SK-N-SH (cell line): Measurements from ENCODE around the gene GREM2. TPM values are rescaled to one million over a fixed set of nuclear protein-coding genes. Genes with fewer than 3 reads are reported as not detected.
A peak's percentile ranks its signal among the peaks of the same experiment; 100 is the strongest.

Experiments
- CTCF ChIA-PET: fragments of 300-600, 350-600 bp; formaldehyde crosslinking; extraction: SDS; loops from one replicate; lab custom pipeline; 2021; lab: Yijun Ruan, JAX
- POLR2A ChIA-PET: fragments of 350-600 bp; sonication (Branson Sonifier 250); formaldehyde crosslinking; extraction: SDS; loops from one replicate; lab custom pipeline; 2020; ENCODE audit warnings: antibody characterized with exemption, inconsistent platforms; lab: Yijun Ruan, JAX
- DNase-seq: peaks from one replicate; pipeline ENCODE4 v3.0.0; 2012
- H2AFZ ChIP-seq: fragments of 200-600 bp; sonication (generic); 2 replicates; pipeline ENCODE4 v1.8.1; 2016; ENCODE audit warnings: antibody characterized with exemption, mild to moderate bottlenecking, low read depth
- H3F3A ChIP-seq: fragments of 200-600 bp; sonication (generic); replicated peaks from 2 replicates; pipeline ENCODE3; 2016; ENCODE audit warnings: antibody characterized with exemption, mild to moderate bottlenecking; ENCODE audit not compliant: insufficient read depth
- H3K27ac ChIP-seq, 2 experiments: fragments of 200-500 bp in 1 of 2; fragments of 200-600 bp in 1 of 2; sonication (Bioruptor generic) in 1 of 2; sonication (generic), shearing (Covaris generic) in 1 of 2; 2 replicates each; pipeline versions ENCODE4 v1.5.1 to v1.6.1; 2014 to 2016; ENCODE audit warnings: low read depth in 2 of 2, inconsistent platforms in 1 of 2, low read length in 1 of 2, mild to moderate bottlenecking in 1 of 2, mixed read lengths in 1 of 2
- H3K27me3 ChIP-seq: fragments of 200-600 bp; sonication (generic), shearing (Covaris generic); 2 replicates; pipeline ENCODE4 v1.6.1; 2016; ENCODE audit warnings: mixed run types; ENCODE audit not compliant: insufficient read depth
- H3K36me3 ChIP-seq, 2 experiments: fragments of 200-500 bp in 1 of 2; fragments of 200-600 bp in 1 of 2; sonication (Bioruptor generic) in 1 of 2; sonication (generic) in 1 of 2; replicated peaks in 1 of 2; 2 replicates each; pipeline versions ENCODE3 to v1.5.1; 2014 to 2016; ENCODE audit warnings: low read length in 1 of 2, mild to moderate bottlenecking in 1 of 2; ENCODE audit not compliant: insufficient read depth in 2 of 2, control insufficient read depth in 1 of 2
- H3K4me1 ChIP-seq, 2 experiments: fragments of 200-500 bp in 1 of 2; fragments of 200-600 bp in 1 of 2; sonication (Bioruptor generic) in 1 of 2; sonication (generic), shearing (Covaris generic) in 1 of 2; 2 replicates each; pipeline versions ENCODE4 v1.5.1 to v1.6.1; 2014 to 2016; ENCODE audit warnings: low read depth in 1 of 2, low read length in 1 of 2, mixed run types in 1 of 2; ENCODE audit not compliant: insufficient read depth in 2 of 2, control insufficient read depth in 1 of 2
- H3K4me2 ChIP-seq: fragments of 200-600 bp; sonication (generic), shearing (Covaris generic); 2 replicates; pipeline ENCODE4 v1.6.1; 2017; ENCODE audit warnings: mixed run types
- H3K4me3 ChIP-seq, 2 experiments: fragments of 200-500 bp in 1 of 2; fragments of 200-600 bp in 1 of 2; sonication (Bioruptor generic) in 1 of 2; sonication (generic), shearing (Covaris generic) in 1 of 2; 2 replicates each; pipeline versions ENCODE4 v1.5.1 to v1.8.1; 2014 to 2016; ENCODE audit warnings: low read depth in 2 of 2, inconsistent platforms in 1 of 2, low read length in 1 of 2, mild to moderate bottlenecking in 1 of 2, mixed read lengths in 1 of 2, moderate library complexity in 1 of 2
- H3K79me2 ChIP-seq: fragments of 200-600 bp; sonication (generic); 2 replicates; pipeline ENCODE4 v1.8.1; 2017; ENCODE audit warnings: mild to moderate bottlenecking; ENCODE audit not compliant: insufficient read depth
- H3K9ac ChIP-seq: fragments of 200-600 bp; sonication (generic); 2 replicates; pipeline ENCODE4 v1.6.1; 2017; ENCODE audit warnings: mixed run types
- H3K9me2 ChIP-seq: fragments of 200-600 bp; sonication (generic); 2 replicates; pipeline ENCODE4 v1.6.1; 2017; ENCODE audit warnings: mixed run types
- H3K9me3 ChIP-seq: fragments of 200-600 bp; sonication (generic); 2 replicates; pipeline ENCODE4 v1.6.1; 2017; ENCODE audit warnings: mixed run types, mild to moderate bottlenecking, moderate library complexity
- H4K20me1 ChIP-seq: fragments of 200-600 bp; sonication (generic); 2 replicates; pipeline ENCODE4 v1.6.1; 2017; ENCODE audit warnings: mild to moderate bottlenecking, mixed run types; ENCODE audit not compliant: insufficient read depth
- EP300 ChIP-seq, 2 experiments: IDR thresholded peaks; 2 replicates each; pipeline versions ENCODE4 v1.4.0 to v1.6.1; 2012; ENCODE audit warnings: borderline replicate concordance in 1 of 2, low read depth in 1 of 2, low read length in 1 of 2
- EZH2phosphoT487 ChIP-seq: fragments of 200-600 bp; sonication (generic); IDR thresholded peaks from 2 replicates; pipeline ENCODE4 v1.6.1; 2017; ENCODE audit warnings: low read depth, mixed run types, mild to moderate bottlenecking, antibody characterized with exemption, moderate library complexity, borderline replicate concordance
- FOSL2 ChIP-seq: IDR thresholded peaks from 2 replicates; pipeline ENCODE4 v1.4.0; 2012; ENCODE audit warnings: low read depth, mild to moderate bottlenecking, moderate library complexity, borderline replicate concordance
- FOXM1 ChIP-seq: IDR thresholded peaks from 2 replicates; pipeline ENCODE4 v1.4.0; 2012; ENCODE audit warnings: low read depth, mild to moderate bottlenecking
- IRF3 ChIP-seq: fragments of 150-350 bp; IDR thresholded peaks from 2 replicates; pipeline ENCODE4 v1.6.1; 2016; ENCODE audit warnings: mild to moderate bottlenecking, low read depth, low read length
- JUND ChIP-seq: IDR thresholded peaks from 2 replicates; pipeline ENCODE4 v1.4.0; 2012
- MAX ChIP-seq: IDR thresholded peaks from 2 replicates; pipeline ENCODE4 v1.4.0; 2012; ENCODE audit warnings: low read depth
- PBX3 ChIP-seq: IDR thresholded peaks from 2 replicates; pipeline ENCODE4; 2012
- RFX5 ChIP-seq: IDR thresholded peaks from 2 replicates; pipeline ENCODE4 v1.6.1; 2012; ENCODE audit warnings: mild to moderate bottlenecking, improper control_type of control experiment, low read length
- RXRA ChIP-seq: IDR thresholded peaks from 2 replicates; pipeline ENCODE4 v1.4.0; 2012; ENCODE audit warnings: low read depth, mild to moderate bottlenecking, borderline replicate concordance
- SMC3 ChIP-seq: IDR thresholded peaks from 2 replicates; pipeline ENCODE4 v1.6.1; 2012; ENCODE audit warnings: low read depth, low read length, improper control_type of control experiment
- TAF1 ChIP-seq: IDR thresholded peaks from 2 replicates; pipeline ENCODE4 v1.6.1; 2012; ENCODE audit warnings: low read depth, mild to moderate bottlenecking, low read length, moderate library complexity, borderline replicate concordance
- TCF12 ChIP-seq: IDR thresholded peaks from 2 replicates; pipeline ENCODE4 v1.4.0; 2012
- WGBS: methylation state at CpG from one replicate; pipeline ENCODE4 v1.1.6; 2017; ENCODE audit warnings: low lambda C conversion rate; 5-methylcytosine and 5-hydroxymethylcytosine counted together
- polyA plus RNA-seq, 3 experiments: library from polyadenylated mRNA; depleted of rRNA; stranded (reverse); fragments of >200 nt; gene quantifications; 2 replicates each; pipeline ENCODE4 v1.2.3, GENCODE V29; 2012

Gene GREM2
- polyA plus RNA-seq, 1 of the 3 experiments (the other 2 are of a cell fraction) = 0.94 TPM

- TF ChIP-seq PBX3 = peak; percentile 86
- no peak for TF ChIP-seq RFX5
- no peak; the same call in 1 of the 2 replicates for TF ChIP-seq TAF1
- no peak for TF ChIP-seq IRF3
- no peak for TF ChIP-seq JUND
- no peak for TF ChIP-seq MAX
- TF ChIP-seq SMC3 = no peak
- peak; percentile 70 for TF ChIP-seq TCF12
- no peak for TF ChIP-seq EZH2phosphoT487
- no peak for TF ChIP-seq FOXM1
- TF ChIP-seq, all 33 proteins: peak for 12
These were observed 146.4 kb downstream of the GREM2 start (continued) for GRCh38 chr1:240465531-240465940.

- TF ChIP-seq EP300 (IDR thresholded peaks at IDR 0.05; ENCODE audit: borderline replicate concordance in 1 of 2, low read depth in 1 of 2, low read length in 1 of 2) (0 out of 4 replicates have a peak, but pooled peaks of 1 of the 2 experiments have one; percentile 5), PBX3 (peak; percentile 48), TCF12 (peak; percentile 54; the same call in 1 of the 2 replicates), JUND (peak; percentile 45; the same call in 1 of the 2 replicates), FOSL2 (0 out of 2 replicates have a peak, but pooled peaks have one; percentile 27), RXRA (no peak), TAF1 (no peak)
- peak overlapping the region; percentile 48 to 95 for H3K27ac ChIP-seq
- ChIA-PET CTCF (interaction anchor here (1.2 kb wide), 1 partner anchor 138 kb away, joined by 3 read pairs; no protein-coding TSS in a partner anchor), POLR2A (no interaction called here)
- H4K20me1 ChIP-seq = no peaks in the 10 kb centered on the region
- 28% methylated on average over 2 of the region's 2 CpGs for WGBS
- H3K9me3 ChIP-seq = no peaks in the 10 kb centered on the region
- no peak overlapping the region for H3K9ac ChIP-seq
- peaks cover 18% of the 10 kb centered on the region for H3F3A ChIP-seq
- peaks cover 0 to 9% of the 10 kb centered on the region in 2 experiments for H3K36me3 ChIP-seq
- no peaks in the 10 kb centered on the region for H3K27me3 ChIP-seq
- H3K4me1 ChIP-seq = peaks cover 17 to 29% of the 10 kb centered on the region in 2 experiments; a peak in 2 of 4 replicates
- peaks cover 5% of the 10 kb centered on the region; the same call in 1 of the 2 replicates for H3K79me2 ChIP-seq
- peak overlapping the region; percentile 87 for H3K4me2 ChIP-seq
- no peak overlapping the region for H2AFZ ChIP-seq
- no peak for DNase-seq
- H3K4me3 ChIP-seq = no peak overlapping the region
- H3K9me2 ChIP-seq = no peaks in the 10 kb centered on the region
These were observed 147.9 kb downstream of the GREM2 start for GRCh38 chr1:240464099-240464498.
